KMS-11 (cell line): ENCODE results near the gene PRKCH.

ENCODE experiments used
- H2AFZ ChIP-seq: fragments of 200-600 bp; sonication (generic); 2 replicates; pipeline ENCODE4 v1.6.1; 2016; ENCODE audit warnings: antibody characterized with exemption, mixed run types, low read depth
- H3K27ac ChIP-seq: fragments of 200-600 bp; sonication (generic); 2 replicates; pipeline ENCODE4 v1.6.1; 2016; ENCODE audit warnings: mild to moderate bottlenecking, mixed run types
- H3K27me3 ChIP-seq: fragments of 200-600 bp; sonication (generic); 2 replicates; pipeline ENCODE4 v1.6.1; 2017; ENCODE audit warnings: mild to moderate bottlenecking, low read depth, mixed run types, moderate library complexity; ENCODE audit not compliant: insufficient read depth
- H3K36me3 ChIP-seq: fragments of 200-600 bp; sonication (generic); 2 replicates; pipeline ENCODE4 v1.6.1; 2017; ENCODE audit warnings: mild to moderate bottlenecking, mixed run types; ENCODE audit not compliant: insufficient read depth
- H3K4me1 ChIP-seq: fragments of 200-600 bp; sonication (generic); 2 replicates; pipeline ENCODE4 v1.6.1; 2016; ENCODE audit warnings: mild to moderate bottlenecking, low read depth, mixed run types; ENCODE audit not compliant: poor library complexity, severe bottlenecking
- H3K4me2 ChIP-seq: fragments of 200-600 bp; sonication (generic); 2 replicates; pipeline ENCODE4 v1.7.0; 2016; ENCODE audit warnings: mild to moderate bottlenecking, mixed run types
- H3K4me3 ChIP-seq: fragments of 200-600 bp; sonication (generic); IDR thresholded peaks from 2 replicates; pipeline ENCODE4 v1.6.1; 2017; ENCODE audit warnings: low read depth, low read length, mixed read lengths; ENCODE audit not compliant: insufficient read depth
- H3K79me2 ChIP-seq: fragments of 200-600 bp; sonication (generic); 2 replicates; pipeline ENCODE4 v1.6.1; 2016; ENCODE audit warnings: low read depth, mixed run types; ENCODE audit not compliant: insufficient read depth
- H3K9ac ChIP-seq: fragments of 200-600 bp; sonication (generic); 2 replicates; pipeline ENCODE4 v1.6.1; 2016; ENCODE audit warnings: mild to moderate bottlenecking, mixed run types
- H4K20me1 ChIP-seq: fragments of 200-600 bp; sonication (generic); 2 replicates; pipeline ENCODE4 v1.6.1; 2016; ENCODE audit warnings: mild to moderate bottlenecking, mixed run types; ENCODE audit not compliant: insufficient read depth
- TF ChIP-seq, protein P1 (sequence below): fragments of 200-600 bp; sonication (generic); conservative IDR thresholded peaks from 2 replicates; pipeline ENCODE4 v1.6.1; 2017; ENCODE audit warnings: low read depth, mild to moderate bottlenecking, antibody characterized with exemption, low read length, moderate library complexity, mixed read lengths

PRKCH gene

GRCh38 chr14:61536661-61537562, 215.5 kb downstream of the PRKCH start:
- TF ChIP-seq, protein P1, sequence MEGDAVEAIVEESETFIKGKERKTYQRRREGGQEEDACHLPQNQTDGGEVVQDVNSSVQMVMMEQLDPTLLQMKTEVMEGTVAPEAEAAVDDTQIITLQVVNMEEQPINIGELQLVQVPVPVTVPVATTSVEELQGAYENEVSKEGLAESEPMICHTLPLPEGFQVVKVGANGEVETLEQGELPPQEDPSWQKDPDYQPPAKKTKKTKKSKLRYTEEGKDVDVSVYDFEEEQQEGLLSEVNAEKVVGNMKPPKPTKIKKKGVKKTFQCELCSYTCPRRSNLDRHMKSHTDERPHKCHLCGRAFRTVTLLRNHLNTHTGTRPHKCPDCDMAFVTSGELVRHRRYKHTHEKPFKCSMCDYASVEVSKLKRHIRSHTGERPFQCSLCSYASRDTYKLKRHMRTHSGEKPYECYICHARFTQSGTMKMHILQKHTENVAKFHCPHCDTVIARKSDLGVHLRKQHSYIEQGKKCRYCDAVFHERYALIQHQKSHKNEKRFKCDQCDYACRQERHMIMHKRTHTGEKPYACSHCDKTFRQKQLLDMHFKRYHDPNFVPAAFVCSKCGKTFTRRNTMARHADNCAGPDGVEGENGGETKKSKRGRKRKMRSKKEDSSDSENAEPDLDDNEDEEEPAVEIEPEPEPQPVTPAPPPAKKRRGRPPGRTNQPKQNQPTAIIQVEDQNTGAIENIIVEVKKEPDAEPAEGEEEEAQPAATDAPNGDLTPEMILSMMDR, result no peak
- Histone ChIP-seq H3K79me2 (no peaks in the 10 kb centered on the region), H3K27ac (no peak overlapping the region), H3K4me3 (no peak overlapping the region), H3K36me3 (no peaks in the 10 kb centered on the region), H2AFZ (no peak overlapping the region), H3K27me3 (no peaks in the 10 kb centered on the region), H3K9ac (no peak overlapping the region), H3K4me2 (no peak overlapping the region), H3K4me1 (no peaks in the 10 kb centered on the region), H4K20me1 (no peaks in the 10 kb centered on the region)

- no peaks in the 10 kb centered on the region for H3K4me1 ChIP-seq
Observed at GRCh38 chr14:61537563-61538463, 216.4 kb downstream of the PRKCH start.

GRCh38 chr14:61538464-61539022, 217.2 kb downstream of the PRKCH start:
- no peak overlapping the region for H2AFZ ChIP-seq
- H3K79me2 ChIP-seq, result no peaks in the 10 kb centered on the region
- H3K4me2 ChIP-seq, result no peak overlapping the region
- H3K36me3 ChIP-seq, result no peaks in the 10 kb centered on the region
- H3K27me3 ChIP-seq, result no peaks in the 10 kb centered on the region
- TF ChIP-seq, protein P1, result no peak
- no peaks in the 10 kb centered on the region for H3K4me1 ChIP-seq
- no peak overlapping the region for H3K9ac ChIP-seq
- H4K20me1 ChIP-seq, result no peaks in the 10 kb centered on the region
- no peak overlapping the region for H3K4me3 ChIP-seq
- no peak overlapping the region for H3K27ac ChIP-seq

More at GRCh38 chr14:61537563-61538463, 216.4 kb downstream of the PRKCH start:
- no peaks in the 10 kb centered on the region for H3K79me2 ChIP-seq
- no peak overlapping the region for H3K4me3 ChIP-seq
- no peaks in the 10 kb centered on the region for H4K20me1 ChIP-seq
- no peak overlapping the region for H3K9ac ChIP-seq
- H3K36me3 ChIP-seq, result no peaks in the 10 kb centered on the region
- H2AFZ ChIP-seq, result no peak overlapping the region
- no peaks in the 10 kb centered on the region for H3K27me3 ChIP-seq
- TF ChIP-seq, protein P1, result no peak
- H3K4me2 ChIP-seq, result no peak overlapping the region
- H3K27ac ChIP-seq, result no peak overlapping the region

GRCh38 chr14:61539631-61540030, 218.3 kb downstream of the PRKCH start:
- no peak overlapping the region for H3K27ac ChIP-seq

More at GRCh38 chr14:61539631-61540030, 218.3 kb downstream of the PRKCH start:
- Histone ChIP-seq H3K9ac (no peak overlapping the region), H3K4me2 (no peak overlapping the region), H3K36me3 (no peaks in the 10 kb centered on the region), H3K4me1 (no peaks in the 10 kb centered on the region), H2AFZ (no peak overlapping the region), H4K20me1 (no peaks in the 10 kb centered on the region), H3K4me3 (no peak overlapping the region), H3K79me2 (no peaks in the 10 kb centered on the region), H3K27me3 (no peaks in the 10 kb centered on the region)
- TF ChIP-seq, protein P1, result no peak
